ENCODE results near the gene CTTNBP2.

CTTNBP2 gene

DNA sequence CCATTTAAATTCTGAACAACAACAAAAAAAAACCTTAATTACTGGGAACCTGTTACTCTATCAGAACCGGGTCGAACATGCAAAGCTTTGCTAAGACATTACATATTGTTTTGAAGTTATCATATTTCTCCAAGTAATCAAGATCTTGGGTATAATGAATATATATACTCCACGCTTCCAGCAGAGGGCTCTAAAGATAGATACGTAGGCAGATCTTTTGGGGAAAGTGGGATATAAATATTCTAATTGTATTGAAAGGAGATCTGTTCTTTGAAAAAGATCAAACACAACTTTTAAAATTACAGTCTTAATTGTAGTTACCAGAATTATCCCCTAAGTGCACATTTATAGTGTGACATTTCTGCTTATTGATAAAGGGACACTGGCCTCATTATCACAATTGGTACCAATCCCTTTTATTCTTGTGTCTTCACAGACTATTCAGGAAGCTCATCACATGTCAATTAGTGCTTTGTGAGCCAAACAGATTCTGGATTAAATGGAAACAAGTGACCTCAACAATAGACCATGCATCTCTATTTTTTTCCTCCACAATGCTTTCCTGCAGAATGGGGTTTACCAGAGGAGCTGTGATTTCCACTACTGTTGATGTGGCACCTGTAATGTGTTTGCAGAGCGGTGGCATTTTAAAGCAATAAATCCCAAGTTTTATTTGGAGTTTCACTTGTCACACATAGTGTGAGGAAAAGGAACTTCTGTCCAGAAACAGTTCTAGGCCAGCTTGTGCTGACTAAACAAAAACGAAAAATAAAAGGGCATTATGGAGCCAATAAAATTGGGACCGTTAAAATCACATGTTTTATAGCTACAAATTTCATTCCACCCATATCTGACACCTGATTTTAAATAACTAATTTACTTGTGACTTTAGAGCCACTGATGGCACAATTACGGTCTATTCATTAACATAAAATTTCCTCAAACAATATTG, 122.4 kb downstream of the CTTNBP2 start:
- H3K9me3 ChIP-seq, result no peaks in the 10 kb centered on the region
- no peak overlapping the region for H3K4me3 ChIP-seq (ENCODE audit: low read depth in 1 of 2, low read length in 1 of 2)
- H3K27me3 ChIP-seq, result no peaks in the 10 kb centered on the region
- TF ChIP-seq, protein P1, sequence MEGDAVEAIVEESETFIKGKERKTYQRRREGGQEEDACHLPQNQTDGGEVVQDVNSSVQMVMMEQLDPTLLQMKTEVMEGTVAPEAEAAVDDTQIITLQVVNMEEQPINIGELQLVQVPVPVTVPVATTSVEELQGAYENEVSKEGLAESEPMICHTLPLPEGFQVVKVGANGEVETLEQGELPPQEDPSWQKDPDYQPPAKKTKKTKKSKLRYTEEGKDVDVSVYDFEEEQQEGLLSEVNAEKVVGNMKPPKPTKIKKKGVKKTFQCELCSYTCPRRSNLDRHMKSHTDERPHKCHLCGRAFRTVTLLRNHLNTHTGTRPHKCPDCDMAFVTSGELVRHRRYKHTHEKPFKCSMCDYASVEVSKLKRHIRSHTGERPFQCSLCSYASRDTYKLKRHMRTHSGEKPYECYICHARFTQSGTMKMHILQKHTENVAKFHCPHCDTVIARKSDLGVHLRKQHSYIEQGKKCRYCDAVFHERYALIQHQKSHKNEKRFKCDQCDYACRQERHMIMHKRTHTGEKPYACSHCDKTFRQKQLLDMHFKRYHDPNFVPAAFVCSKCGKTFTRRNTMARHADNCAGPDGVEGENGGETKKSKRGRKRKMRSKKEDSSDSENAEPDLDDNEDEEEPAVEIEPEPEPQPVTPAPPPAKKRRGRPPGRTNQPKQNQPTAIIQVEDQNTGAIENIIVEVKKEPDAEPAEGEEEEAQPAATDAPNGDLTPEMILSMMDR (IDR thresholded peaks at IDR 0.05), result no peak
- H3K27ac ChIP-seq, result no peak overlapping the region
- no peaks in the 10 kb centered on the region for H3K4me1 ChIP-seq (ENCODE audit: control insufficient read depth in 1 of 2, insufficient read depth in 1 of 2, low read depth in 1 of 2, low read length in 1 of 2)
- H3K36me3 ChIP-seq, result no peaks in the 10 kb centered on the region

DNA sequence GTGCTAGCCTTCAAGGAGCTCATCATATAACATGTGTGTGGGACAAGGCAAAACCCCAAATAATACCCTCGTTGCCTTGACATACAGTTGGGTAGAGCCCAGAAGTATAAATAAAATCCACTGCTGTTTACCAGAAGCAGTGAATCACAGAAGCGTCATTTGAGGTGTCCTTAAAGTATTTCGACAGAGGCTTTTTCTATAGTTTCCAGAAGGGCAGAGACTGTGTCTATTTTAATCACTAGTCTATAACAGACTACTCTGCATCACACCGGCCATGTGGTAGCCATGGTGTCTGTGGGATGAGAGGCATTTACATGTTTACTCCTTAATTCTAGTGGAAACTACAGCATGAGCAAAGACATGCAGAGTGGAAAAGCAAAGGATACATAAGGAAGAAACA, 131.3 kb downstream of the CTTNBP2 start:
- no peaks in the 10 kb centered on the region for H3K36me3 ChIP-seq
- no peak overlapping the region for H3K4me3 ChIP-seq (ENCODE audit: low read depth in 1 of 2, low read length in 1 of 2)
- H3K4me1 ChIP-seq (ENCODE audit: control insufficient read depth in 1 of 2, insufficient read depth in 1 of 2, low read depth in 1 of 2, low read length in 1 of 2), result no peaks in the 10 kb centered on the region
- H3K9me3 ChIP-seq, result no peaks in the 10 kb centered on the region
- TF ChIP-seq, protein P1 (IDR thresholded peaks at IDR 0.05), result no peak
- H3K27ac ChIP-seq, result no peak overlapping the region
- H3K27me3 ChIP-seq, result no peaks in the 10 kb centered on the region

DNA sequence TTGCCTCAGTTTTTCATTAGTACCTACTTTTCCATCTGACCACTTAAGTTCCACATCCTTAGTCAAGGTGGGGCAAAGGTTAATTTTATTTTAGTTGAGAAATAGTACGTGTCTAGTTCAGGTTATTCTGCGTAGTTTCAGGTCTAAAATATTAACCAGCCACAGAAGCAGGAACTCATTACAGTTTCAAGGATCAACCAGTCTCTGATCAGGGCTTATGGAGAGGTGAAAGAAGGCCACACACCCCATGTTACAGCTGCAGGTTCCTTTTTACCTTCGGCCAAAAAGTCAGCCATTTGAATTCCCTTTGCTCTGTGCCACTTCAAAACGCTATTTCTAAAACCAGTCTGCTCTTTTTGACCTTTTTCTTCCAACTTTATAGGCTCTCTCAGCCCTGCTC, 134.2 kb downstream of the CTTNBP2 start:
- Histone ChIP-seq H3K9me3 (no peaks in the 10 kb centered on the region), H3K4me3 (ENCODE audit: low read depth in 1 of 2, low read length in 1 of 2) (no peak overlapping the region), H3K27ac (no peak overlapping the region), H3K36me3 (no peaks in the 10 kb centered on the region), H3K4me1 (ENCODE audit: control insufficient read depth in 1 of 2, insufficient read depth in 1 of 2, low read depth in 1 of 2, low read length in 1 of 2) (no peaks in the 10 kb centered on the region), H3K27me3 (no peaks in the 10 kb centered on the region)
- TF ChIP-seq, protein P1 (IDR thresholded peaks at IDR 0.05), result no peak

DNA sequence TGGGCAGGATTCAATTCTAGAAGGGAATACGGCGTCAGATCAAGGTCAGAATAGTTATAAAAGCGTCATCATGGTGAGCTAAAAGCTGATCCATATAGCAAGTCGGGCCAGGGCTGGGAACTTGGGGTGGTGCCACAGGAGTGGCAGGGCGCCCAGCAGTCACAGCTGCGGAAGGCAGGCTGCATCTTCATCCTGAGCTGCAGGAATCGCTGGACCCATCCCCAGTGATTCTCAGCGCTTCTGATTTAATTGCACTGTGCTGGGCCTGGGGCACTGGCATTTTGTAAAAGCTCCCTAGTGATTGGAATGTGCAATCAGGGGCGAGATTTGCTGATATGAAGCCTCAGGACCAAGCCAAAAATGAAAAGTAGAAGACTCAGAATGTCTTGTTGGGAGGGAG, 135.3 kb downstream of the CTTNBP2 start:
- no peaks in the 10 kb centered on the region for H3K36me3 ChIP-seq
- no peak overlapping the region for H3K27ac ChIP-seq
- H3K9me3 ChIP-seq, result no peaks in the 10 kb centered on the region
- H3K4me3 ChIP-seq (ENCODE audit: low read depth in 1 of 2, low read length in 1 of 2), result no peak overlapping the region
- TF ChIP-seq, protein P1 (IDR thresholded peaks at IDR 0.05), result no peak
- no peaks in the 10 kb centered on the region for H3K4me1 ChIP-seq (ENCODE audit: control insufficient read depth in 1 of 2, insufficient read depth in 1 of 2, low read depth in 1 of 2, low read length in 1 of 2)
- no peaks in the 10 kb centered on the region for H3K27me3 ChIP-seq

DNA sequence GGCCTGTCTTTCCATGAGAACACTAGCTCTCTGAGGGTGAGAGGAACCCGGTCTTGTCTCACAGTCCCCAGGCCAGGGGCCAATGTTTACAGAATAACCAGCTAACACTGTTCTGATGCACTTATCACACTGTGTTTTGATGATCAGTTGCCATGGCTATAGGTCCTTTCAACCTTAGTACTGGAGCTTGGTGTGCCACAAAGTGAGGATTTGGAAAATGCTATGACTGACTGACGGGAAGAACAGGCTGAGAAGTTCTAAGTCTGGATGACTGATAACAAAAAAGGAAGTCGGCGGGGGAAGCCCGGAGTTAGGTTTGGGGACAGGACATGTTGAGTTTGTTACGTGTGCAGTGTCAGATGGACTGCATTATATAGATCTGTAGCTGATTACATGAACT, 141.8 kb downstream of the CTTNBP2 start:
- no peak overlapping the region for H3K4me3 ChIP-seq (ENCODE audit: low read depth in 1 of 2, low read length in 1 of 2)
- H3K4me1 ChIP-seq (ENCODE audit: control insufficient read depth in 1 of 2, insufficient read depth in 1 of 2, low read depth in 1 of 2, low read length in 1 of 2), result no peaks in the 10 kb centered on the region
- H3K27ac ChIP-seq, result no peak overlapping the region
- TF ChIP-seq, protein P1 (IDR thresholded peaks at IDR 0.05), result no peak
- H3K36me3 ChIP-seq, result no peaks in the 10 kb centered on the region
- H3K27me3 ChIP-seq, result peaks cover 7% of the 10 kb centered on the region
- H3K9me3 ChIP-seq, result no peaks in the 10 kb centered on the region
